ENCODE data around the gene LATS2.

Gene LATS2

GRCh38 chr13:20923272-20923671 is 138.1 kb downstream of the LATS2 start:
- Histone ChIP-seq H3K27me3 (ENCODE audit: control insufficient read depth, insufficient read depth, low read length) (no peaks in the 10 kb centered on the region), H3K9ac (ENCODE audit: low read length) (no peak overlapping the region), H3K36me3 (ENCODE audit: control insufficient read depth, insufficient read depth, low read length) (no peaks in the 10 kb centered on the region), H3K4me3 (ENCODE audit: low read length) (no peak overlapping the region), H3K4me1 (ENCODE audit: control insufficient read depth, insufficient read depth, low read length) (no peaks in the 10 kb centered on the region), H3K9me3 (ENCODE audit: control insufficient read depth, low read length) (no peaks in the 10 kb centered on the region)
